Measurements from ENCODE around the gene BCL6.

Gene BCL6

GRCh38 chr3:187705164-187705563 lies 40.1 kb downstream of the BCL6 start:
- TF ChIP-seq CTCF (IDR thresholded peaks at IDR 0.05; ENCODE audit: insufficient read depth, low read depth, low read length, missing control alignments): no peak
- no peak for DNase-seq (ENCODE audit: low read depth)
- H3K4me3 ChIP-seq (ENCODE audit: low read depth, low read length): no peak overlapping the region

- DNase-seq (ENCODE audit: low read depth): no peak
- TF ChIP-seq CTCF (IDR thresholded peaks at IDR 0.05; ENCODE audit: insufficient read depth, low read depth, low read length, missing control alignments): no peak
- H3K4me3 ChIP-seq (ENCODE audit: low read depth, low read length): no peak within 1 kb of the TSS
Observed at GRCh38 chr3:187702507-187703033, 42.7 kb downstream of the BCL6 start, which contains the start of gene RTP2. Gene RTP2 (minus strand): TSS chr3:187702557. CDS start chr3:187702128, 429 bp downstream.

- DNase-seq (ENCODE audit: low read depth): no peak
- TF ChIP-seq CTCF (IDR thresholded peaks at IDR 0.05; ENCODE audit: insufficient read depth, low read depth, low read length, missing control alignments): no peak
- H3K4me3 ChIP-seq (ENCODE audit: low read depth, low read length): no peak overlapping the region
Observed at GRCh38 chr3:187700249-187700648, 45.0 kb downstream of the BCL6 start.

GRCh38 chr3:187698499-187699399 lies 46.5 kb downstream of the BCL6 start:
- H3K4me3 ChIP-seq (ENCODE audit: low read depth, low read length): no peak overlapping the region
- no peak for TF ChIP-seq CTCF (IDR thresholded peaks at IDR 0.05; ENCODE audit: insufficient read depth, low read depth, low read length, missing control alignments)
- DNase-seq (ENCODE audit: low read depth): no peak

GRCh38 chr3:187696021-187696420 lies 49.2 kb downstream of the BCL6 start:
- no peak for DNase-seq (ENCODE audit: low read depth)
- no peak overlapping the region for H3K4me3 ChIP-seq (ENCODE audit: low read depth, low read length)
- TF ChIP-seq CTCF (IDR thresholded peaks at IDR 0.05; ENCODE audit: insufficient read depth, low read depth, low read length, missing control alignments): no peak

- H3K4me3 ChIP-seq (ENCODE audit: low read depth, low read length): no peak overlapping the region
- no peak for TF ChIP-seq CTCF (IDR thresholded peaks at IDR 0.05; ENCODE audit: insufficient read depth, low read depth, low read length, missing control alignments)
- DNase-seq (ENCODE audit: low read depth): no peak
Observed at GRCh38 chr3:187695449-187695848, 49.8 kb downstream of the BCL6 start.
